H9 (cell line): ENCODE data around the gene PPP2R3B. TPM values are rescaled to one million over a fixed set of nuclear protein-coding genes. Genes with fewer than 3 reads are reported as not detected.
A peak's percentile ranks its signal among the peaks of the same experiment; 100 is the strongest.

Experiments
- DNase-seq: peaks from one replicate; pipeline ENCODE4 v3.0.0-alpha.2; 2017
- H2AFZ ChIP-seq: one replicate; pipeline ENCODE4 v1.6.1; 2013; ENCODE audit warnings: mild to moderate bottlenecking, low read length, control low read depth, moderate library complexity
- H2AK5ac ChIP-seq: 2 replicates; pipeline ENCODE4 v1.6.1; 2013; ENCODE audit warnings: low read length, control low read depth, mixed read lengths; ENCODE audit not compliant: insufficient read length
- H2BK120ac ChIP-seq: one replicate; pipeline ENCODE4 v1.6.1; 2013; ENCODE audit warnings: low read depth, mild to moderate bottlenecking, low read length, control low read depth, inconsistent platforms; ENCODE audit not compliant: poor library complexity, severe bottlenecking
- H2BK12ac ChIP-seq: 2 replicates; pipeline ENCODE4 v1.6.1; 2013; ENCODE audit warnings: low read length, control low read depth, mixed read lengths, low read depth; ENCODE audit not compliant: insufficient read length
- H2BK15ac ChIP-seq: 2 replicates; pipeline ENCODE4 v1.6.1; 2013; ENCODE audit warnings: low read depth, low read length, control low read depth
- H2BK20ac ChIP-seq: one replicate; pipeline ENCODE4 v1.6.1; 2013; ENCODE audit warnings: low read depth, mild to moderate bottlenecking, low read length, control low read depth, inconsistent platforms; ENCODE audit not compliant: poor library complexity, severe bottlenecking
- H2BK5ac ChIP-seq: 2 replicates; pipeline ENCODE4 v1.6.1; 2013; ENCODE audit warnings: low read length, control low read depth, mixed read lengths; ENCODE audit not compliant: insufficient read length
- H3K14ac ChIP-seq: 2 replicates; pipeline ENCODE4 v1.6.1; 2013; ENCODE audit warnings: low read length, control low read depth; ENCODE audit not compliant: insufficient read depth
- H3K18ac ChIP-seq: 2 replicates; pipeline ENCODE4 v1.6.1; 2013; ENCODE audit warnings: low read depth, mild to moderate bottlenecking, mixed read lengths, low read length, control low read depth; ENCODE audit not compliant: insufficient read length
- H3K23ac ChIP-seq: 2 replicates; pipeline ENCODE4 v1.6.1; 2013; ENCODE audit warnings: low read length, control low read depth, mixed read lengths, low read depth; ENCODE audit not compliant: insufficient read length
- H3K23me2 ChIP-seq: 2 replicates; pipeline ENCODE4 v1.6.1; 2013; ENCODE audit warnings: low read depth, mild to moderate bottlenecking, mixed read lengths, low read length, control low read depth; ENCODE audit not compliant: insufficient read length, poor library complexity, severe bottlenecking
- H3K27ac ChIP-seq: 2 replicates; pipeline ENCODE4 v1.5.1; 2013; ENCODE audit warnings: low read length, control low read depth, mixed read lengths, low read depth; ENCODE audit not compliant: insufficient read length
- H3K27me3 ChIP-seq: 2 replicates; pipeline ENCODE4 v1.6.1; 2013; ENCODE audit warnings: low read length, control low read depth, inconsistent platforms; ENCODE audit not compliant: insufficient read depth
- H3K4ac ChIP-seq: 2 replicates; pipeline ENCODE4 v1.6.1; 2013; ENCODE audit warnings: low read depth, mild to moderate bottlenecking, control low read depth, inconsistent platforms, low read length, moderate library complexity
- H3K4me1 ChIP-seq: 2 replicates; pipeline ENCODE4 v1.6.1; 2013; ENCODE audit warnings: low read length, control low read depth, inconsistent platforms; ENCODE audit not compliant: insufficient read depth
- H3K4me2 ChIP-seq: 2 replicates; pipeline ENCODE4 v1.6.1; 2013; ENCODE audit warnings: low read length, control low read depth, mixed read lengths; ENCODE audit not compliant: insufficient read length, insufficient read depth
- H3K56ac ChIP-seq: 2 replicates; pipeline ENCODE4 v1.6.1; 2013; ENCODE audit warnings: low read depth, mild to moderate bottlenecking, mixed read lengths, low read length, control low read depth; ENCODE audit not compliant: insufficient read length
- H3K79me1 ChIP-seq: 2 replicates; pipeline ENCODE4 v1.6.1; 2013; ENCODE audit warnings: low read depth, mild to moderate bottlenecking, moderate library complexity, low read length, control low read depth, inconsistent platforms; ENCODE audit not compliant: insufficient read depth, poor library complexity, severe bottlenecking
- H3K79me2 ChIP-seq: 2 replicates; pipeline ENCODE4 v1.6.1; 2013; ENCODE audit warnings: low read length, control low read depth, inconsistent platforms; ENCODE audit not compliant: insufficient read depth
- H3K9ac ChIP-seq: 2 replicates; pipeline ENCODE4 v1.6.1; 2013; ENCODE audit warnings: low read length, control low read depth, mixed read lengths; ENCODE audit not compliant: insufficient read length; ENCODE audit errors: extremely low read depth
- H3K9me3 ChIP-seq: one replicate; pipeline ENCODE4 v1.6.1; 2013; ENCODE audit warnings: low read depth, low read length, inconsistent platforms; ENCODE audit not compliant: control insufficient read depth
- H3T11ph ChIP-seq: one replicate; pipeline ENCODE4 v1.6.1; 2013; ENCODE audit warnings: mild to moderate bottlenecking, low read length, control low read depth, inconsistent platforms
- H4K20me1 ChIP-seq: one replicate; pipeline ENCODE4 v1.6.1; 2013; ENCODE audit not compliant: control insufficient read depth, insufficient read length, insufficient read depth
- H4K5ac ChIP-seq: 2 replicates; pipeline ENCODE4 v1.6.1; 2013; ENCODE audit warnings: low read depth, mild to moderate bottlenecking, mixed read lengths, low read length, control low read depth; ENCODE audit not compliant: insufficient read length
- H4K8ac ChIP-seq: replicated peaks from 2 replicates; pipeline ENCODE4 v1.6.1; 2013; ENCODE audit warnings: low read length, control low read depth, mixed read lengths, low read depth; ENCODE audit not compliant: insufficient read length
- H4K91ac ChIP-seq: 2 replicates; pipeline ENCODE4 v1.6.1; 2013; ENCODE audit warnings: low read depth, mild to moderate bottlenecking, moderate library complexity, mixed read lengths, low read length, control low read depth; ENCODE audit not compliant: insufficient read length
- H3K27ac Mint-ChIP-seq, 3 experiments: 2 replicates in 2 of 3; 3 replicates in 1 of 3; pipeline ENCODE4 v1.8.0; 2020 to 2021; ENCODE audit warnings: mixed read lengths in 3 of 3, mild to moderate bottlenecking in 1 of 3, moderate library complexity in 1 of 3
- H3K27me3 Mint-ChIP-seq: 2 replicates; pipeline ENCODE4 v1.8.0; 2021; ENCODE audit warnings: low read depth, mild to moderate bottlenecking, moderate library complexity, mixed read lengths
- H3K36me3 Mint-ChIP-seq, 3 experiments: 2 replicates in 2 of 3; 3 replicates in 1 of 3; pipeline ENCODE4 v1.8.0; 2020 to 2021; ENCODE audit warnings: low read depth in 3 of 3, mixed read lengths in 3 of 3; ENCODE audit not compliant: insufficient read depth in 1 of 3
- H3K4me1 Mint-ChIP-seq, 2 experiments: 2 replicates each; pipeline ENCODE4 v1.8.0; 2020; ENCODE audit warnings: mixed read lengths in 2 of 2
- H3K4me3 Mint-ChIP-seq, 2 experiments: 2 replicates in 1 of 2; 3 replicates in 1 of 2; pipeline ENCODE4 v1.8.0; 2020 to 2021; ENCODE audit warnings: mild to moderate bottlenecking in 2 of 2, mixed read lengths in 2 of 2, moderate library complexity in 1 of 2
- H3K9me3 Mint-ChIP-seq, 2 experiments: 2 replicates in 1 of 2; 3 replicates in 1 of 2; pipeline ENCODE4 v1.8.0; 2020; ENCODE audit warnings: mild to moderate bottlenecking in 2 of 2, mixed read lengths in 2 of 2, moderate library complexity in 1 of 2
- WGBS: extraction: QIAGEN DNeasy Blood & Tissue Kit; methylation state at CpG from one replicate; pipeline ENCODE4 v1.1.7; 2013; ENCODE audit warnings: missing lambda C conversion rate, low lambda C conversion rate, mixed read lengths; ENCODE audit not compliant: insufficient read length; ENCODE audit errors: extremely low coverage; 5-methylcytosine and 5-hydroxymethylcytosine counted together
- total RNA-seq: library from RNA; stranded (reverse); gene quantifications from 2 replicates; pipeline ENCODE4 v1.2.1, GENCODE V29; 2021
- TF ChIP-seq, protein P1 (sequence below): fragments of 200-600 bp; sonication (generic); conservative IDR thresholded peaks from 3 replicates; pipeline ENCODE4 v1.8.0; 2021; ENCODE audit warnings: antibody characterized with exemption, mild to moderate bottlenecking

The PPP2R3B gene
- total RNA-seq, 1 experiment from 2014 or later = 72.1 TPM

DNA sequence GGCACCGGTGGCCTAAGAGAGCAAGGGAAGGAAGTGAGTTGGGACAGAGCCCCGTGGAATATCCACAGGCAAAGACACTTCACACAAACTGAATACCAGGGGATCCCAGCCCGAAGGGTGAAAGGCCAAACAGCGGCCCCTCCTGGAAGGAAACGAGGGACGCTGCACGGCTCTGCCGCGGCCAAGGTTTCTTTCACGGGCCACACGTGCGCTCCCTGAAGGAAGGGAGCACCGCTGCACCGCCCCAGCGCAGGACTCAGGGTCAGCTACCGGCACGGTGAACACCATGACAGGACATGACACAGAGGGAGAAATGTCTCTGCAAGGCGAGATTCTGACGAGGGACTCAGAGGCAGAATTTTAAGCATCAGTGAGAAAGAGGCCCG is 36.6 kb downstream of the PPP2R3B start:
- no CpG with 5 or more reads among the region's 20 CpGs for WGBS
- Mint-ChIP-seq H3K36me3 (peaks cover 10 to 48% (median 45%) of the 10 kb centered on the region in 3 experiments; a peak in 6 of 7 replicates), H3K4me3 (no peak overlapping the region), H3K27me3 (no peaks in the 10 kb centered on the region; the same call in 1 of the 2 replicates), H3K4me1 (0 out of 4 replicates have a peak, but pooled peaks cover 0 to 3% of the 10 kb centered on the region in 2 experiments), H3K27ac (peak overlapping the region; percentile 87 to 96 (median 87); a peak in 6 of 7 replicates), H3K9me3 (no peaks in the 10 kb centered on the region)
- Histone ChIP-seq H3K9me3 (no peaks in the 10 kb centered on the region), H2BK12ac (no peak overlapping the region), H4K91ac (no peak overlapping the region), H3K27ac (no peak overlapping the region), H4K20me1 (no peaks in the 10 kb centered on the region), H3K56ac (no peak overlapping the region), H3K23ac (no peak overlapping the region), H2BK120ac (no peak overlapping the region), H3K18ac (no peak overlapping the region), H3K9ac (no peak overlapping the region), H3K4me2 (no peak overlapping the region), H3K14ac (no peak overlapping the region), H3K23me2 (no peaks in the 10 kb centered on the region), H3K79me2 (no peaks in the 10 kb centered on the region; the same call in 1 of the 2 replicates), H3K4ac (no peak overlapping the region), H2AFZ (no peak overlapping the region), H3K4me1 (no peaks in the 10 kb centered on the region), H2AK5ac (no peak overlapping the region), H3K79me1 (peaks cover 3% of the 10 kb centered on the region), H4K5ac (no peak overlapping the region), H2BK5ac (no peak overlapping the region), H2BK15ac (no peak overlapping the region), H4K8ac (no peak overlapping the region), H2BK20ac (no peak overlapping the region), H3T11ph (no peak overlapping the region), H3K27me3 (no peaks in the 10 kb centered on the region)
- TF ChIP-seq, protein P1, sequence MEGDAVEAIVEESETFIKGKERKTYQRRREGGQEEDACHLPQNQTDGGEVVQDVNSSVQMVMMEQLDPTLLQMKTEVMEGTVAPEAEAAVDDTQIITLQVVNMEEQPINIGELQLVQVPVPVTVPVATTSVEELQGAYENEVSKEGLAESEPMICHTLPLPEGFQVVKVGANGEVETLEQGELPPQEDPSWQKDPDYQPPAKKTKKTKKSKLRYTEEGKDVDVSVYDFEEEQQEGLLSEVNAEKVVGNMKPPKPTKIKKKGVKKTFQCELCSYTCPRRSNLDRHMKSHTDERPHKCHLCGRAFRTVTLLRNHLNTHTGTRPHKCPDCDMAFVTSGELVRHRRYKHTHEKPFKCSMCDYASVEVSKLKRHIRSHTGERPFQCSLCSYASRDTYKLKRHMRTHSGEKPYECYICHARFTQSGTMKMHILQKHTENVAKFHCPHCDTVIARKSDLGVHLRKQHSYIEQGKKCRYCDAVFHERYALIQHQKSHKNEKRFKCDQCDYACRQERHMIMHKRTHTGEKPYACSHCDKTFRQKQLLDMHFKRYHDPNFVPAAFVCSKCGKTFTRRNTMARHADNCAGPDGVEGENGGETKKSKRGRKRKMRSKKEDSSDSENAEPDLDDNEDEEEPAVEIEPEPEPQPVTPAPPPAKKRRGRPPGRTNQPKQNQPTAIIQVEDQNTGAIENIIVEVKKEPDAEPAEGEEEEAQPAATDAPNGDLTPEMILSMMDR = peak; percentile 35; the same call in 2 of the 3 replicates
- no peak for DNase-seq
